GM21619 (cell line): ENCODE measurements around the gene SOD1.
"Not testable (repeated sequence)": the region's sequence is repeated elsewhere in the genome, so short reads cannot be mapped to it uniquely, and the experiment has no call there.

Experiments
- ATAC-seq: cut with Tn5 transposase; IDR thresholded peaks from one replicate; pipeline ENCODE4 v1.9.1; 2021; ENCODE audit not compliant: unreplicated experiment

The SOD1 gene

GRCh38 chr21:31654821-31655580 is 4.5 kb upstream of the SOD1 start:
- not testable (repeated sequence) for ATAC-seq

GRCh38 chr21:31656199-31657095 is 3.0 kb upstream of the SOD1 start:
- ATAC-seq, result no peak

GRCh38 chr21:31658053-31658452 is 1.4 kb upstream of the SOD1 start:
- no peak for ATAC-seq

- ATAC-seq, result no peak
These were observed 282 bp upstream of the SOD1 start for GRCh38 chr21:31659286-31659535.

- peak; percentile 40 for ATAC-seq
These were observed 719 bp downstream of the SOD1 start for GRCh38 chr21:31660259-31660565.

- ATAC-seq, result no peak
These were observed 1.1 kb downstream of the SOD1 start for GRCh38 chr21:31660591-31660990.

GRCh38 chr21:31663584-31664249 is 4.2 kb downstream of the SOD1 start:
- ATAC-seq, result no peak

GRCh38 chr21:31665397-31665796 is 5.9 kb downstream of the SOD1 start:
- ATAC-seq, result no peak

GRCh38 chr21:31665869-31666268 is 6.4 kb downstream of the SOD1 start:
- ATAC-seq, result not testable (repeated sequence)

- ATAC-seq, result no peak
These were observed 7.0 kb downstream of the SOD1 start for GRCh38 chr21:31666445-31667010.

- ATAC-seq, result no peak
These were observed 7.6 kb downstream of the SOD1 start for GRCh38 chr21:31667132-31667531.

GRCh38 chr21:31667639-31668038 is 8.1 kb downstream of the SOD1 start:
- no peak for ATAC-seq

GRCh38 chr21:31668651-31669491 is 9.4 kb downstream of the SOD1 start:
- no peak for ATAC-seq

GRCh38 chr21:31670070-31670469 is 10.6 kb downstream of the SOD1 start:
- ATAC-seq, result no peak

GRCh38 chr21:31671146-31671716 is 11.7 kb downstream of the SOD1 start:
- ATAC-seq, result no peak

GRCh38 chr21:31671931-31672330 is 12.4 kb downstream of the SOD1 start:
- no peak for ATAC-seq

GRCh38 chr21:31673321-31673912 is 13.9 kb downstream of the SOD1 start:
- ATAC-seq, result no peak

- ATAC-seq, result no peak
These were observed 15.8 kb downstream of the SOD1 start for GRCh38 chr21:31675318-31675717.

GRCh38 chr21:31675960-31676359 is 16.5 kb downstream of the SOD1 start:
- no peak for ATAC-seq

- no peak for ATAC-seq
These were observed 17.6 kb downstream of the SOD1 start for GRCh38 chr21:31677047-31677446.
